ENCODE measurements around the gene ZDHHC22.

DNA sequence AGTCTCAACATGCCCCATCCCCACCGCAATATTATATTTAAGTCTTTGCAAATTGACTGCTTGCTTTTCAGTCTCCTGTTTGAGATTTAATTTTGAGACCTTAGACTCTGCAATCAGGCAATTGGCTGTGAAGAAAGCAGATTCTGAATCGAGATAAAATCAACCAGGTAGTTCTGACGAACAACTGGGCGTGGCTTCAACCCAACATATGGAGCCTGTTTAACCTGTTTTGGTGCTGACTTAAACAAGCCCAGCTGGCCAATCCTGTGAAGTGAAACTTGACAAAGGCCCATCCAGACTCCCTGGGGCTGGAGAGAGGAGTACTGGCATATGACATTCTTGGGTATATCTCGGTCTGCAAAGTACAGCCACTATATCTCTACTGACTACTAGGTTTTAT is 53.4 kb downstream of the ZDHHC22 start:
- TF ChIP-seq POLR2A (IDR thresholded peaks at IDR 0.05) = no peak
- TF ChIP-seq, protein P1, sequence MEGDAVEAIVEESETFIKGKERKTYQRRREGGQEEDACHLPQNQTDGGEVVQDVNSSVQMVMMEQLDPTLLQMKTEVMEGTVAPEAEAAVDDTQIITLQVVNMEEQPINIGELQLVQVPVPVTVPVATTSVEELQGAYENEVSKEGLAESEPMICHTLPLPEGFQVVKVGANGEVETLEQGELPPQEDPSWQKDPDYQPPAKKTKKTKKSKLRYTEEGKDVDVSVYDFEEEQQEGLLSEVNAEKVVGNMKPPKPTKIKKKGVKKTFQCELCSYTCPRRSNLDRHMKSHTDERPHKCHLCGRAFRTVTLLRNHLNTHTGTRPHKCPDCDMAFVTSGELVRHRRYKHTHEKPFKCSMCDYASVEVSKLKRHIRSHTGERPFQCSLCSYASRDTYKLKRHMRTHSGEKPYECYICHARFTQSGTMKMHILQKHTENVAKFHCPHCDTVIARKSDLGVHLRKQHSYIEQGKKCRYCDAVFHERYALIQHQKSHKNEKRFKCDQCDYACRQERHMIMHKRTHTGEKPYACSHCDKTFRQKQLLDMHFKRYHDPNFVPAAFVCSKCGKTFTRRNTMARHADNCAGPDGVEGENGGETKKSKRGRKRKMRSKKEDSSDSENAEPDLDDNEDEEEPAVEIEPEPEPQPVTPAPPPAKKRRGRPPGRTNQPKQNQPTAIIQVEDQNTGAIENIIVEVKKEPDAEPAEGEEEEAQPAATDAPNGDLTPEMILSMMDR (IDR thresholded peaks at IDR 0.05 in 8 of 11, conservative IDR thresholded peaks at IDR 0.05 in 3 of 11) = no peak
